Measurements from ENCODE around the gene CASK. TPM values are rescaled to one million over a fixed set of nuclear protein-coding genes. Genes with fewer than 3 reads are reported as not detected.

Gene CASK
- total and polyA plus RNA-seq, 9 of the 15 experiments (the other 6 are each of a cell fraction or from before 2014, with no cell fraction given) = 1.3 to 7.4 (median 5.2) TPM

- no TSS peak for BruUV-seq (replicated peaks)
- Histone ChIP-seq H3K36me3 (ENCODE audit: control insufficient read depth, insufficient read depth, low read length) (no peaks in the 10 kb centered on the region), H3K4me1 (replicated peaks in 1 of 2; ENCODE audit: control insufficient read depth in 2 of 2, insufficient read depth in 2 of 2, low read length in 2 of 2) (peaks cover 0 to 5% of the 10 kb centered on the region in 2 experiments; a peak in 2 of 5 replicates), H3K9ac (ENCODE audit: insufficient read depth in 1 of 2, low read depth in 2 of 2, low read length in 2 of 2) (no peak overlapping the region), H3K9me3 (replicated peaks; ENCODE audit: control insufficient read depth, insufficient read depth, low read depth, low read length) (no peaks in the 10 kb centered on the region), H3K4me2 (ENCODE audit: insufficient read depth, low read length) (peak overlapping the region; percentile 18; the same call in 1 of the 2 replicates), H3K27me3 (ENCODE audit: control insufficient read depth in 2 of 2, insufficient read depth in 2 of 2, low read length in 2 of 2) (no peaks in the 10 kb centered on the region), H2AFZ (ENCODE audit: low read depth, low read length) (0 out of 2 replicates have a peak overlapping the region, but pooled peaks have one; percentile 40), H3K9me1 (ENCODE audit: control insufficient read depth, insufficient read depth, low read length) (no peaks in the 10 kb centered on the region), H3K4me3 (no peak overlapping the region), H3K27ac (ENCODE audit: extremely low read depth, low read depth, low read length) (no peak overlapping the region), H3K79me2 (ENCODE audit: control insufficient read depth, insufficient read depth, low read length) (no peaks in the 10 kb centered on the region), H4K20me1 (replicated peaks; ENCODE audit: control insufficient read depth, insufficient read depth, low read length) (no peaks in the 10 kb centered on the region)
- ChIA-PET POLR2A (no interaction called here), CTCF (ENCODE audit: low intra/inter-chr PET ratio) (interaction anchor here (0.7 kb wide), 1 partner anchor 1059 kb away, joined by 3 read pairs; no protein-coding TSS in a partner anchor)
- intact Hi-C loops (cut with micrococcal nuclease) (no loop called here), in situ Hi-C loops (cut with MboI) (no loop called here)
- ATAC-seq (no peak; the same call in 1 of the 3 replicates), FAIRE-seq (no peak), DNase-seq (ENCODE audit: extremely low read depth in 1 of 4, low spot score in 3 of 4) (peak; percentile 3 to 38 (median 8))
- 0% methylated on average over 5 of the region's 7 CpGs for WGBS (ENCODE audit: insufficient coverage, low coverage, missing lambda C conversion rate)
- TF ChIP-seq NFATC3 (IDR thresholded peaks at IDR 0.05) (no peak), JUND (IDR thresholded peaks at IDR 0.05; ENCODE audit: borderline replicate concordance, low read depth, low read length) (no peak), JUND (tag; IDR thresholded peaks at IDR 0.05; ENCODE audit: borderline replicate concordance, low read depth, low read length) (no peak), DEAF1 (CRISPR knock-in tag; IDR thresholded peaks at IDR 0.05) (no peak), ATF7 (IDR thresholded peaks at IDR 0.05) (no peak), ZSCAN32 (CRISPR knock-in tag; IDR thresholded peaks at IDR 0.05) (no peak), PKNOX1 (IDR thresholded peaks at IDR 0.05) (0 out of 2 replicates have a peak, but pooled peaks have one; percentile 17), SIN3B (IDR thresholded peaks at IDR 0.05; ENCODE audit: low read depth) (no peak), CREM (IDR thresholded peaks at IDR 0.05; ENCODE audit: low read depth) (peak; percentile 44), TFAP4 (CRISPR knock-in tag; IDR thresholded peaks at IDR 0.05; ENCODE audit: borderline replicate concordance) (peak; percentile 71), ATF1 (CRISPR knock-in tag; IDR thresholded peaks at IDR 0.05) (no peak), ATF1 (tag; IDR thresholded peaks at IDR 0.05) (peak; percentile 47; the same call in 1 of the 2 replicates)
Measured at GRCh38 chrX:41737065-41737464, 186.3 kb downstream of the CASK start.
